Myometrial cell (primary cell): Measurements from ENCODE around the gene TANC1. TPM values are rescaled to one million over a fixed set of nuclear protein-coding genes. Genes with fewer than 3 reads are reported as not detected.

Source experiments
- total RNA-seq: library from RNA; depleted of rRNA; stranded (reverse); fragments of >200 nt; gene quantifications from 2 replicates; pipeline ENCODE4 v1.2.3, GENCODE V29; 2015

Gene TANC1
- total RNA-seq: 13.0 and 13.6 TPM in 2 replicates

GRCh38 chr2:158968396-158969161 is at the start of gene TANC1:
TSS of gene TANC1 (plus strand) at chr2:158968640. CDS start at chr2:159065911, 97,271 bp downstream.

Other genes starting within 250 kb of the TANC1 start
- not detected in 2 replicates for gene DAPL1, start 173.3 kb upstream of the TANC1 start, total RNA-seq